ENCODE measurements around the gene GMPR. TPM values are rescaled to one million over a fixed set of nuclear protein-coding genes. Genes with fewer than 3 reads are reported as not detected.

The GMPR gene
- 2.0 and 4.4 TPM in 2 replicates for total RNA-seq

GRCh38 chr6:16238057-16238962, at the start of gene GMPR:
TSS of gene GMPR (plus strand) at chr6:16238587. CDS start at chr6:16238694, 107 bp downstream.

Other genes with a start within 250 kb of the GMPR start
- gene MYLIP, start 109.5 kb upstream of the GMPR start, total RNA-seq: 2.5 and 3.5 TPM in 2 replicates